ENCODE data around the gene TRANK1.
A peak's percentile ranks its signal among the peaks of the same experiment; 100 is the strongest.
"Not testable (repeated sequence)": the region's sequence is repeated elsewhere in the genome, so short reads cannot be mapped to it uniquely, and the experiment has no call there.

TRANK1 gene

DNA sequence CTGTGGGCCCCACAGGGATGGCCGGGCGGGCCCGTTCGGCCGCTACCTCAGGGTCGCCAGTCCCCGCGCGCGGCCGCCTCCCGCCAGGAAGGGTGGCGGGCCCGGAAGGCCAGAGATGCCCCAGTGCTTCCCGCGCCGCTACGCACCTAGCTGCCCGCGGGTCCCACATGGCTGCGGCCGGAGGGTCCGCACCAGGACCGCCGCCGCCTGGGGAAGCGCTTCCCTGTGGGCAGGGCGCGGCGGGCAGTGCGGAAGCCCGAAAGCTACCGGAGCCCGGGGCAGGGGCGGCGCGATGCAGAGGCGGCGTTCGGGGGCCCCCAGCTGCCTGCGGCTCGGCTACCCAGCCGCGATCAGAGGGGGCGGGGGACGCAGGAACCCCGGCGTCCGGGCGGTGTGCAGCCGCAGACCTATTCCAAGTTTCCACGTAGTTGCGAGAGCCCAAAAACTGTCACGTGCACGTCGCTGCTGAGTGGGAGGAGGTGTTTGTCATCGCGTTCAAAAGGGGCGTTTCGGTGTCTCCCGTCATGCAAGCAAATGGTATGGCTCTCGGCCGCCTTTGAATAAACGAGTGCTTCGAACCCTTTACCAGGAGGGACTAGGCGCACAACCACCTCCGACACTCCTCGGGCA lies at the start of gene TRANK1:
TRANK1 (minus strand) TSS at position 414 of the 630 bp plus-strand sequence; CDS start at position 169, 245 bp downstream.
- DNase-seq (ENCODE audit: low read depth in 2 of 2), result peak; percentile 83

DNA sequence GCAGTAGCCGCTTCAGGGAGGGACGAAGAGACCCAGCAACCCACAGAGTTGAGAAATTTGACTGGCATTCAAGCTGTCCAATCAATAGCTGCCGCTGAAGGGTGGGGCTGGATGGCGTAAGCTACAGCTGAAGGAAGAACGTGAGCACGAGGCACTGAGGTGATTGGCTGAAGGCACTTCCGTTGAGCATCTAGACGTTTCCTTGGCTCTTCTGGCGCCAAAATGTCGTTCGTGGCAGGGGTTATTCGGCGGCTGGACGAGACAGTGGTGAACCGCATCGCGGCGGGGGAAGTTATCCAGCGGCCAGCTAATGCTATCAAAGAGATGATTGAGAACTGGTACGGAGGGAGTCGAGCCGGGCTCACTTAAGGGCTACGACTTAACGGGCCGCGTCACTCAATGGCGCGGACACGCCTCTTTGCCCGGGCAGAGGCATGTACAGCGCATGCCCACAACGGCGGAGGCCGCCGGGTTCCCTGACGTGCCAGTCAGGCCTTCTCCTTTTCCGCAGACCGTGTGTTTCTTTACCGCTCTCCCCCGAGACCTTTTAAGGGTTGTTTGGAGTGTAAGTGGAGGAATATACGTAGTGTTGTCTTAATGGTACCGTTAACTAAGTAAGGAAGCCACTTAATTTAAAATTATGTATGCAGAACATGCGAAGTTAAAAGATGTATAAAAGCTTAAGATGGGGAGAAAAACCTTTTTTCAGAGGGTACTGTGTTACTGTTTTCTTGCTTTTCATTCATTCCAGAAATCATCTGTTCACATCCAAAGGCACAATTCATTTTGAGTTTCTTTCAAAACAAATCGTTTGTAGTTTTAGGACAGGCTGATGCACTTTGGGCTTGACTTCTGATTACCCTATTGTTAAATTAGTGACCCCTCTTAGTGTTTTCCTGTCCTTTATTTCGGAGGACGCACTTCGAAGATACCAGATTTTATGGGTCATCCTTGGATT lies 48.8 kb upstream of the TRANK1 start, which contains the start of gene MLH1:
MLH1 (plus strand) TSS at position 193 of the 958 bp plus-strand sequence; CDS start at position 223, 30 bp downstream.
- DNase-seq (ENCODE audit: low read depth in 2 of 2), result peak; percentile 88 to 100

DNA sequence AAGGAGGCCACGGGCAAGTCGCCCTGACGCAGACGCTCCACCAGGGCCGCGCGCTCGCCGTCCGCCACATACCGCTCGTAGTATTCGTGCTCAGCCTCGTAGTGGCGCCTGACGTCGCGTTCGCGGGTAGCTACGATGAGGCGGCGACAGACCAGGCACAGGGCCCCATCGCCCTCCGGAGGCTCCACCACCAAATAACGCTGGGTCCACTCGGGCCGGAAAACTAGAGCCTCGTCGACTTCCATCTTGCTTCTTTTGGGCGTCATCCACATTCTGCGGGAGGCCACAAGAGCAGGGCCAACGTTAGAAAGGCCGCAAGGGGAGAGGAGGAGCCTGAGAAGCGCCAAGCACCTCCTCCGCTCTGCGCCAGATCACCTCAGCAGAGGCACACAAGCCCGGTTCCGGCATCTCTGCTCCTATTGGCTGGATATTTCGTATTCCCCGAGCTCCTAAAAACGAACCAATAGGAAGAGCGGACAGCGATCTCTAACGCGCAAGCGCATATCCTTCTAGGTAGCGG lies 48.0 kb upstream of the TRANK1 start, which contains the start of gene EPM2AIP1:
EPM2AIP1 (minus strand) TSS at position 326 of the 520 bp plus-strand sequence; CDS start at position 272, 54 bp downstream.
- DNase-seq (ENCODE audit: low read depth in 2 of 2), result peak in 1 of 2 donors; percentile 96

DNA sequence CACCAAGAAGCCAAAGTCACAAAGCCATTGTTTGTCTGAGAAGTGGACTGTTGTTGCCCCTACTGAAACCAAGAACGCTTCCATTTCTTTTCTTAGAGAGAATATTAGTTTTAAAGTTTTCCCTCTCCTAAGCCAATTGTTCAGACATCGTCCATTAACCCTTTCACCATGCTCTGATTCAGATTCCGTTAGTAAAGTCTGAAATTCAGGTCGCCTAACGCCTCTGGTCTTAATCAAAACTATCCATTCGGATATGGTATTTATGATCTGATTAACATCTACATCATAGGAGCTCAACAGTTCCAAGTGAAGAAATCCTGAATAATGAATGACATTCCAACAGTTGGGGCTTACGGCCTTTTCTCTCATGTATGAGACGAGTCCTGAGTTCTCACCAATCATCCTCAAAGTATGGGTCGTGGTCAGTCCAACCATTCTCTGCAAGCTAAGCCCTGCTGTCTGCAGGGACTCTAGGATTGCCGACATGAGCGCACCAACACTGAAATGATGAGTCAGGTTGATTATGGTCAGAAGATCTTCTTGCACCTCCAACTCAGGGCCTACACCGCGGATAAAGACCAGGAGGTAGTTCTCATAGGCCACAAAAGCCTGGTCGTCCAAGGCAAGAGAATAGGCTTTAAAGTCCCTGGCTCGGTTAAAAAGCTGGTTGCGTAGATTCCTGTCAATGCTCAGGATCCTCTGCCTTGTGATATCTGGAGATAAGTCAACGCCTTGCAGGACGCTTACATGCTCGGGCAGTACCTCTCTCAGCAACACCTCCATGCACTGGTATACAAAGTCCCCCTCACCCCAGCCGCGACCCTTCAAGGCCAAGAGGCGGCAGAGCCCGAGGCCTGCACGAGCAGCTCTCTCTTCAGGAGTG lies 47.3 kb upstream of the TRANK1 start:
- DNase-seq (ENCODE audit: low read depth in 2 of 2), result no peak

DNA sequence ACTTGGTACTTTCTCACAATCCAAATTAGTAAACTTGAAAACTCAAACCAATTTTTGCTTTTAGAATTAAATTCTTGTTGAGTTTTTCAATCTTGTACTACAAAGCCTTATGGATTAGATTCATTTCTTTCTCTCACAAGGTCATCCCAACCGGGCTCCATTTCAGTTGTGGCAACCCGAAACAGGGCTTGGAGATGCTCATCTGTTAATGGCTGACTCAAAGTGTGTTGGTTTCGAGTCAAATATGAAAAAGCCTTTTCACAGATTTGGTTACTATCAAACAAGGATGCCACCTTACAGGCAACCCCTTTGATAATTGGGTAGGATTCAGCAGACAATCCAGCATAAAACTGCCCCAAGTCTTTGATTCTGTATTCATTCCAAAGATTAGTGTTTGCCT lies 46.3 kb upstream of the TRANK1 start:
- no peak for DNase-seq (ENCODE audit: low read depth in 2 of 2)

DNA sequence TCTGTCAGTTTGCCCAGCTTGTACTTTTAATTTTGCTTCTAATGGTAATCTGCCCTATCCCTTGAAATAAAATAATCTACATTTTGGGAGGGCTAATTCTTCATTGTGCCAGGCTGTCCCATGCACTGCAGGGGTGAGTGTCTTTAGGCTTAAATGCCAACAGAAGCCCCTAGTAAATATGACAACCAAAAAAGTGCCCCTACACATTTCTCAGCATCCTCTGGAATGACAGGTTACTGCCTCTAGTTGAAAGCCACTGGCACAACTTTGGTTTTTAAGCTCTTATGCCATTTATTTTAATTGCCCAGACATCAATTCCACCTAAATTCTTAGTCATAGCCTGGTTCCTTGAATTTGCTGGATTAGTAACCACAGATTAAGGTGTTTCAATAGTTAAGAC lies 44.7 kb upstream of the TRANK1 start:
- DNase-seq (ENCODE audit: low read depth in 2 of 2), result no peak

DNA sequence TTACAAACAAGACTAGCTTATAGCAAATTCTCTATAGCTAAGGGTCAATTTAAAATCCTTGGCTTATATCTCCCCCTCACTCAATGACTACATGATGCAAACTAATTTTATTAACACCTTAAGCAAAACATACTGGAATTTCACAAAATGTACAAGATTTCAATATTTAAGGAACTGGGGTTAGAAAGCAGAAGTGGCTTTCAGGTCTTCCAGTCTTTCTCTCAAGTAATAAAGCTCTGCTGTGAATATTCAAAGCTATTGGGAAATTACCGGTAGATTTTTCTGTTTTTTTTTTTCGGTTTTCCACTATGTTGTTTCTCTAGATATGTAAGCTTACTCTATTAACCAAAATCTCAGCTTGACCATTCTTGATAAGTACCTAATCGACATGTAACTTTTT lies 44.2 kb upstream of the TRANK1 start:
- no peak for DNase-seq (ENCODE audit: low read depth in 2 of 2)

DNA sequence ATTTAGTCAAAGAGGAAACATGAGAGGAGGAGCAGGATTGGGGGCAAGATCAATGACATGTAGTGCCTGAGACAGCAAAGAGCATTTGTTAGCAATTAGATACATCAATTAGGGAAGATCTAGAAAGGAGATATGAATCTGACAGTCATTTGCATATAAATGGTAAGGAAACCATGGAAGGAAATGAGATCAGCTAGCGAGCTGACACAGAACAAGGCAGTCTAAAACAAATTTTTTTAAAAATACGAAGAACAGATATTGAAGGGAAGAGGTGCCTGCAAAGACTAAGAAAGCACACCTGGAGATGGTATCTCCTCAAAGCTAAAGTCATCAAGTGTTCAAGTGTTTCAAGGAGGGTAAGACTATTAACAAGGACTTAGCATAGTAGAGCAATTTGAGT lies 43.5 kb upstream of the TRANK1 start:
- DNase-seq (ENCODE audit: low read depth in 2 of 2), result no peak

DNA sequence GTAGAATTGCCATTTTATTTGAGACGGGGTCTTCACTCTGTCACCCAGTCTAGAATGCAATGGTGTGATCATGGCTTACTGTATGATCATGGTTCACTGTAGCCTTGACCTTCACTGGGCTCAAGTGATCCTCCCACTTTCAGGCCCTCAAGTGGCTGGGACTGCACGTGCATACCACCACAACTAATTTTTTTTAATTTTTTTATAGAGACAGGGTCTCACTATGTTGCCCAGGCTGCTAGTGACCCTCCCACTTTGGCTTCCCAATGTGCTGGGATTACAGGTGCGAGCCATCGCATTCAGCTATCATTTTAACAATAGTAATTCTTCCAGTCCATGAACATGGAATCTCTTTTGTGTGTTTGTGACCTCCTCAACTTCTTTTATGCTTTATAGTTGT lies 36.2 kb upstream of the TRANK1 start:
- DNase-seq (ENCODE audit: low read depth in 2 of 2), result no peak

DNA sequence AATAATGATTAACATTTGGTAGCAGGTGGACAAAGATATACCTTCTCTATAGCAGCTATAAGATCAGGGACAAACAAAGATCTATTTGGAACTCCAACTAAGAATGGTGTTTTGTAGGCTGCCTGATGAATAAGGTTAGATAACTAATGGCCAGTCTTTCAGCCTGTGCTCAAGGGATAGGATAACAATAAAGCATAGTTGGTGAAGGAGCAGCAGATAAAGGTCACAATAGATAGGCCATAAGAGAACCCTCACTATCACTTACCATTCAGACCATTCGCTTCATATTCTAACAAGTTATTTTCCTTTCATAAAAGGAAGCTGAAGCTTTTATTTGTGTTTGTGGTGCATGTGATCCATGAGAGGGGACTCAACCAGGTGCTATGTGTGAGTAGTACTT lies 28.3 kb upstream of the TRANK1 start:
- DNase-seq (ENCODE audit: low read depth in 2 of 2), result no peak

DNA sequence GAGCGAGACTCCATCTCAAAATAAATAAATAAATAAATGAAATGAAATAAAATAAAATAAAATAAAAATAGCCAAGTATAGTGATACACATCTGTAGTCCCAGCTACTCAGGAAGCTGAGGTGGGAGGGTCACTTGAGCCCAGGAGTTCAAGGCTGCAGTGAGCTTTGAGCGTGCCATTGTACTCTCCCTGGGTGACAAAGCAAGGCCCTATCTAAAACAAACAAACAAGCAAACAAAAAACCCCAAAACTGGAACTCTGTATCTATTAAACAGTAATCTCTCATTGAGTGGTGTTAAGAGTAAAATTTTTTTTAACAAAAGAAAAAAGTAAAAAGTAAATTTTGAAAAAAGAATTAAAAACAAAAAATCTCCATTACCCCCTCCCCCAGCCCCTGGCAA lies 27.3 kb upstream of the TRANK1 start:
- DNase-seq (ENCODE audit: low read depth in 2 of 2), result no peak

DNA sequence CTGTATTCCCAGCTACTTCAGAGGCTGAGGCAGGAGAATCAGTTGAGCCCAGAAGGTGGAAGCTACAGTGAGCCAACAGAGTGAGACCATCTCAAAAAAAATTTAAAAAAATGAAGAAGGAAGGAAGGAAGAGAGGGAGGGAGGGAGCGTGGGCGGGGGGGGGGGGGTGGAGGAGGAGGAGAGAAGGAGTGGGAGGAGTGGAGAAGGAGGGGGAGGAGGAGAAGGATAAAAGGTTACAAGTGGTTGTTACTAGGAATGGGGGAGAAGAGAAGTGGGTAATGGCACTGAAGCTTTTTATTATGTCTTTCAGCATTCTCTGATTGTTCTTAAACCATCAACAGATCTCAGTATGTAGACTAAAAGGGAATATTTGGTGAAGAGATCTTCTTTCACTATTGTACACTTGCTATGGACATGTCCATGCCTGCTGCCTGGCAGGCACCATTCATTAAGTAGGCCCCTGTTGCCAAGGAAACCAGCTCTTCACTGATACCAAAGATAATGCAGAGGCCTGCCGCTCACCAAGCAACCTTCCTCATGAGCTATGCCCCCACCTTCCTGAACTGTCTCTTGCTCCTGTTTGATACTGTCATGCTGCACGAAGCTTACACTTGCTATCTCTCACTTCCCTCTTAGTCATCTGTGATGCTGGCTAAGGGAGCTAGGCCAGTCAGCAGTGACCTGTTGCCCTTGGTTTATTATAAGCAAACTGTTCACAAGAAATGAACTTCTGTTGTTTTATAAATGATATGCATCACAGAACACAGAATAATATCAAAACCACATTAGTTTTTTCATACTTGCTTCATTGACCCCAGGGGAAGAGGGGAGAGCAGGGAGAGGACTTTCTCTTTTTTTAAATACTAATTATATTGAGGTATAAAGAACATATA lies 24.9 kb upstream of the TRANK1 start:
- peak; percentile 11 to 29 for DNase-seq (ENCODE audit: low read depth in 2 of 2)

DNA sequence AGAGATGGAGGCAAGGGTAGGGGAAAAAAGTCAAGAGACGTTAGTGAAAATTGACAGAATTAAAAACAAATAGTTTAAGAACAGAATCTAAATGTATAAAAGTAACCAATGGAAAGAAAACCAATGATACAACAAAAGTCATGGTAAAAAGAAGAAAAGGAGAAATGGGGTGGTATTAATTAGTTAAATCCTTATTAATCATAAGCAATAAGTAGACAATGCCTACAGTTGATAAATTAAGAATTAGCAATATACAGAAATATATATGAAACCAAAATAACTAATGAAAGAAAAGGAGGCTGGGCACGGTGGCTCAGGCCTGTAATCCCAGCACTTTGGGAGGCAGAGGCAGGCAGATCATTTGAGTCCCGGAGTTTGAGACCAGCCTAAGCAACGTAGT lies 24.2 kb upstream of the TRANK1 start:
- no peak for DNase-seq (ENCODE audit: low read depth in 2 of 2)

DNA sequence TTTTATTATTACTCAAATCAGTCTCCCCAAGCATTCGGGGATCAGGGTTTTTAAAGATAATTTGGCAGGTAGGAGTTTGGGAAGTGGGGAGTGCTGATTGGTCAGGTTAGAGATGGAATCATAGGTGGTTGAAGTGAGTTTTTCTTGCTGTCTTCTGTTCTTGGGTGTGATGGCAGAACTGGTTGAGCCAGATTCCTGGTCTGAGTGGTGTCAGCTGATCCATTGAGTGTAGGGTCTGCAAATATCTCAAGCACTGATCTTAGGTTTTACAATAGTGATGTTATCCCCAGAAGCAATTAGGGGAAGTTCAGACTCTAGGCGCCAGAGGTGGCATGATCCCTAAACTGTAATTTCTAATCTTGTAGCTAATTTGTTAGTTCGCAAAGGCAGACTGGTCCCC lies 20.6 kb upstream of the TRANK1 start:
- no peak for DNase-seq (ENCODE audit: low read depth in 2 of 2)

DNA sequence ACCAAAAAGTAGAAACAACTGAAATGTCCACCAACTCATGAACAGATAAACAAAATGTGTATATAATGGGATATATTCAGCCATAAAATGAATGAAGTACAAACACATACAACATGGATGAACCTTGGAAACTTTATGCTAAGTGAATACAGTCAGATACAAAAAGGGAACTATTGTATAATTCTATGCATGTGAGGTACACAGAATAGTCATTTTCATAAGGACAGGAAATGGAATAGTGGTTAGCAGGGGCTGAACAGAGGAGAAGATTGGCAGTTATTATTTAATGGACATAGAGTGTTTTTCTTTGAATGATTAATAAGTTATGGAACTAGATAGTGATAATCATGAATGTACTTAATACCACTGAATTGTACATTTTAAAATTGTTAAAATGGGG lies 20.0 kb upstream of the TRANK1 start:
- DNase-seq (ENCODE audit: low read depth in 2 of 2), result no peak

DNA sequence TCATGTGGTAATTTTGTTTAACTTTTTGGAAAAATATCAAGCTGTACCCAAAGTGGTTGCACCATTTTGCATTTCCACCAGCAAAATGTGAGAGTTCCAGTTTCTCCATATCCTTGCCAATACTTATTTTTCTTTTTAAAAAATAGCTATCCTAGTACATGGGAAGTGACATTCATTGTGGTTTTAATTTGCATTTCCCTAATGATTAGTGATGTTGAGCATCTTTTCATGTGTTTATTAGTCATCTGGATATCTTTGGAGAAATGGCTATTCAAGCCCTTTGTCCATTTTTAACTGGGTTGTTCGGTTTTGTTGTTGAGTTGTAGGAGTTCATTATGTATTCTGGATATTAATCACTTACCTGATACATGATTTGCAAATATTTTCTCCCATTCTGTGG lies 19.5 kb upstream of the TRANK1 start:
- no peak for DNase-seq (ENCODE audit: low read depth in 2 of 2)

DNA sequence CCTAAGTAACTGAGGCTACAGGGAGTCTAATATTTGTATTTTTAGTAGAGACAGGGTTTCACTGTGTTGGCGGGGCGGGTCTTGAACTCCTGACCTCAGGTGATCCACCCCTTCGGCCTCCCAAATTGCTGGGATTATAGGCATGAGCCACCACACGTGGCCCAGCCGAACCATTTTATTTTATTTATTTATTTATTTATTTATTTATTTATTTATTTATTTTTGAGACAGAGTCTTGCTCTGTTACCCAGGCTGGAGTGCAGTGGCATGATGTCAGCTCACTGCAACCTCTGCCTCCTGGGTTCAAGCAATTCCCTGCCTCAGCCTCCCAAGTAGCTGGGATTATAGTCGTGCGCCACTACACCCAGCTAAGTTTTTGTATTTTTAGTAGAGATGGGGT lies 18.2 kb upstream of the TRANK1 start:
- not testable (repeated sequence) for DNase-seq (ENCODE audit: low read depth in 2 of 2)

DNA sequence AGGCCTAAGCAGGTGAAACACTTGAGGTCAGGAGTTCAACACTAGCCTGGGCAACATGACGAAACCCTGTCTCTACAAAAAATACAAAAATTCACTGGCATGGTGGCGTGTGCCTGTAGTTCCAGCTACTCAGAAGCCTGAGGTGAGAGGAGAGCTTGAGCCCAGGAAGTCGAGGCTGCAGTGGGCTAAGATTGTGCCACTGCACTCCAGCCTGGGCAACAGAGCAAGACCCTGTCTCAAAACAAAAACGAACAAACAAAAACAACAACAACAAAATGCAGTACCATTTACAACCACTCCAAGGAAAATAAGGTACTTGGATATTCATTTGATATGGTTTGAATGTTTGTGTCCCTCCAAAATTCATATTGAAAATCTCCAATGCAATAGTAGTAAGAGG lies 15.6 kb upstream of the TRANK1 start:
- DNase-seq (ENCODE audit: low read depth in 2 of 2), result no peak

DNA sequence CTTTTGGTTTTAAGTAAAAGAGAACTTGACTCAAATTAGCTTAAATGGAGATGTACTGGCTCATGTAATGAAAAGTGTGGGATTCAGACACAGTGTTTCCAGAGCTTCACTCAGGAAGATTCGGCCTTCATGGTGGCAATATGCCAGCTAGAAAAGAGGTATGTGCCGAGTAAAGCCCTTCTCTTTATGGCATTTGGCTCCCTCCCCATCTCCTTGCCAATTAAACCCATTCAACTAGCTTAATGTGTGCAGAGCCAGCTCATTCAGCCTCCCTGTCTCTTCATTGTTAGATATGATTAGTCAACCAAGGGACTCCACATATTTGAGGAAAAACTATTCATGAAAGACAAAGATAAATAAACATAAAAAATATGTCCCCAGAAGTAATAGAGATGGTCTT lies 15.0 kb upstream of the TRANK1 start:
- DNase-seq (ENCODE audit: low read depth in 2 of 2), result no peak

DNA sequence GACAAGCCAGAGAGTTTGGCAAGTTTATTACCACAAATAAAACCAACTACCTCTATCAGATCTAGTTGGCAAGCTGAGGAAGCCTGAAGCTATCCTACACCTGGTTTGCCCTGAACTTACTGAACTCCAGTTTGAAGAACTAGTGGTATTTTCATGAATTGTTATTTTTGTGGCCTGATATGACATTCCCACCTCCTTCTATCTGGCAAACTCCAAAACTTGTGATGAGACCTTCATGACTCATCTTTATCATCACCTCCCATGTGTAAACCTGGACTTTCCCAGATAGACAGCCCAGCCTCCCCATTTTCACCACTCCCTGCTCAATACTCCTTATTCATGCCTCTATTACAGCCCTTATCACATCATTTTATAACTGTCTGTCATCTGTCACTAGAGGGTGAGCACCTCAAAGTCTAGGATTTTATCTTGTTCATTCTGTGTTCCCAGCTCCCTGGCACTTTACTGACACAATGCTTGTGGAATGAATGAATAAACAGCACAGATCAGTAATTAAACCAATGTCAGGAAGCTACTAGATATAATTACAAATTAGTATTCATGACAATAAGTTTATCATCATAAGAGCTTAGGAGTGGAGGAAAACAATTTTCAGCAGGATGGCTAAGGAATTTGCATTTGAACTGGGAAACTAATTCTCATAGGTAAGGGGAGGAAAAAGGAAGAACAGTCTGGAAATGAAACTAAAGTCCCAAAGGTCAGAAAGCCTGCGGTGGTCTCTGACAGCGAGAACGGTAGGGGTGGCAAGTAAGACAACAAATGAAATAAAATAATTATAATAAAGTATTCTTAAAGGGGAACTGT lies 13.2 kb upstream of the TRANK1 start:
- no peak for DNase-seq (ENCODE audit: low read depth in 2 of 2)

Data from stimulated activated CD8-positive, alpha-beta memory T cell treated with anti-CD3 and anti-CD28 coated beads, Interleukin-7, amount 100 ng/mL, for 4 hours (primary cell).